ENCODE results near the gene SAMD4A.

DNA sequence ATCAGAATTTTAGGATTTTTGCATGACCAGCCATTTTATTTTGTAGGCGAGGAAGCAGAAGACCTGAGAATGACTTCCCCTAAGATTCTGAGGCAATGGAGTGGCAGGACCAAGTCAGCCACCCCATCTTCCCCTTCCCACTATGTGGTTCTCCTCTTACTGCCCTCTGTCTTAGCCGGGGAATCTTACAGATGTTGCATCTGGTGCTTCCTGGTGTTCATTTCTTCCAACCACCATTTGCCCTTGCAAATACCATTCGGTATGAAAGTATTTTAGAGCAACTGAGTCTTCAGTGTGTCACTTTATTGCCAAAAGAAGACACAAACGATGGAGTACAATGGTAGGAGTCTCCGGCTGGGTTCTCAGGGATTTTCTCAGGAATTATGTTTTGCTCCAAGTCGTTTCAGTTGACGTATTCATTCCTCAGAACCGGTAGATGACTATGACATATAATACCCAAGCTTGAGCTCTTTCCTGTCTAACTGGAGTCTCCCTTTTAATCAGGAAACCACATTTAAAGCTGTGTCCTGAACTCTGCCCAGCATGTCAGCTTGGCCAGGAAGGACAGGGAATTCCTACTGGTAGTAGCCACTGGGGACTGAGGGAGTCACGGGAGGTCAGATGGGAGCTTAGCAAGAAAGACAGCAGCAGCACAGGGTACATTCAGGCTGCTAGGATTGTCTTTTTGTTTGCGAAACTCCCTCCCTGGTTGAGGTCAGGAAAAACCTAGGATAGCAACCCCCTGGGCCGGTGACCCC is 87.0 kb downstream of the SAMD4A start:
- TF ChIP-seq EZH2 (IDR thresholded peaks at IDR 0.05; ENCODE audit: borderline replicate concordance, low read length), result no peak
- TF ChIP-seq, protein P1, sequence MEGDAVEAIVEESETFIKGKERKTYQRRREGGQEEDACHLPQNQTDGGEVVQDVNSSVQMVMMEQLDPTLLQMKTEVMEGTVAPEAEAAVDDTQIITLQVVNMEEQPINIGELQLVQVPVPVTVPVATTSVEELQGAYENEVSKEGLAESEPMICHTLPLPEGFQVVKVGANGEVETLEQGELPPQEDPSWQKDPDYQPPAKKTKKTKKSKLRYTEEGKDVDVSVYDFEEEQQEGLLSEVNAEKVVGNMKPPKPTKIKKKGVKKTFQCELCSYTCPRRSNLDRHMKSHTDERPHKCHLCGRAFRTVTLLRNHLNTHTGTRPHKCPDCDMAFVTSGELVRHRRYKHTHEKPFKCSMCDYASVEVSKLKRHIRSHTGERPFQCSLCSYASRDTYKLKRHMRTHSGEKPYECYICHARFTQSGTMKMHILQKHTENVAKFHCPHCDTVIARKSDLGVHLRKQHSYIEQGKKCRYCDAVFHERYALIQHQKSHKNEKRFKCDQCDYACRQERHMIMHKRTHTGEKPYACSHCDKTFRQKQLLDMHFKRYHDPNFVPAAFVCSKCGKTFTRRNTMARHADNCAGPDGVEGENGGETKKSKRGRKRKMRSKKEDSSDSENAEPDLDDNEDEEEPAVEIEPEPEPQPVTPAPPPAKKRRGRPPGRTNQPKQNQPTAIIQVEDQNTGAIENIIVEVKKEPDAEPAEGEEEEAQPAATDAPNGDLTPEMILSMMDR (IDR thresholded peaks at IDR 0.05; ENCODE audit: low read length), result no peak

Measured in OCI-LY1 (cell line).